Astrocyte of the cerebellum (primary cell): ENCODE data around the gene XRCC4.

ENCODE experiments used
- DNase-seq: peaks from one replicate; pipeline ENCODE4 v3.0.0-alpha.2; 2011; ENCODE audit warnings: low read depth
- H3K4me3 ChIP-seq: 2 replicates; pipeline ENCODE4 v1.5.1; 2011; ENCODE audit warnings: mild to moderate bottlenecking, low read depth, low read length, moderate library complexity
- in situ Hi-C: cut with HindIII; loops from 2 replicates; pipeline ENCODE4 v1.10.0; 2017; ENCODE audit warnings: low sequenced_read_pairs
- TF ChIP-seq, protein P1 (sequence below): IDR thresholded peaks from 2 replicates; pipeline ENCODE4 v1.5.1; 2012; ENCODE audit warnings: low read length, low read depth, moderate library complexity, mild to moderate bottlenecking; ENCODE audit errors: missing control alignments

The XRCC4 gene

DNA sequence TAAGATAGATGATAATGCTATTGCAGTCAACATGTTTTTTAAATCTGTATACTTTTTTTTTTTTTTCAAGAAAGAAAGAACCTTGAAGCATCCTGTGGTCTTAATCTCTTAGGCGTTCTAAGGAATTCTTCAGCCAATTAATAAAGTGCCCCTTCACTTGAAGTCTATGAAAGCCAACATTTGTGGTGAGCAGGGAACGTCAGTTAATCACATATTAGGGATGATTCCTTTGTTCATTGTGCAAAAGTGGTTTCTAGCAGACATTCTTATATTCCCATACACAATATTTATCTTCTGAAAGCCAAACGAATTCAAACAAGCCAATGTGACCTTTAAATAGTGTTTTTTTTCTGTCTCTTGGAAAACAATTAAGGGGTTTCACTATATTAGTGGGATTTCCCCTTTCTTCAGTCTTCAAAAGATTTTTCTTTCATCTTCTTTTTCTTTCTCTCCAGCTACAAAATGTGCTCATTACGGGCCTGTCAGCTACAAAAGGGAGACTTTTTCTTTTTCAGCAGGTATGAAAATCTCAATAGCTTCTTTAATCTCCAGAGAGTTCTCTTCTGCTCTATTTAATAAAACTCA, 40.3 kb upstream of the XRCC4 start:
- in situ Hi-C loops: no loop called here
- DNase-seq: peak; percentile 33
- no peak overlapping the region for H3K4me3 ChIP-seq
- TF ChIP-seq, protein P1, sequence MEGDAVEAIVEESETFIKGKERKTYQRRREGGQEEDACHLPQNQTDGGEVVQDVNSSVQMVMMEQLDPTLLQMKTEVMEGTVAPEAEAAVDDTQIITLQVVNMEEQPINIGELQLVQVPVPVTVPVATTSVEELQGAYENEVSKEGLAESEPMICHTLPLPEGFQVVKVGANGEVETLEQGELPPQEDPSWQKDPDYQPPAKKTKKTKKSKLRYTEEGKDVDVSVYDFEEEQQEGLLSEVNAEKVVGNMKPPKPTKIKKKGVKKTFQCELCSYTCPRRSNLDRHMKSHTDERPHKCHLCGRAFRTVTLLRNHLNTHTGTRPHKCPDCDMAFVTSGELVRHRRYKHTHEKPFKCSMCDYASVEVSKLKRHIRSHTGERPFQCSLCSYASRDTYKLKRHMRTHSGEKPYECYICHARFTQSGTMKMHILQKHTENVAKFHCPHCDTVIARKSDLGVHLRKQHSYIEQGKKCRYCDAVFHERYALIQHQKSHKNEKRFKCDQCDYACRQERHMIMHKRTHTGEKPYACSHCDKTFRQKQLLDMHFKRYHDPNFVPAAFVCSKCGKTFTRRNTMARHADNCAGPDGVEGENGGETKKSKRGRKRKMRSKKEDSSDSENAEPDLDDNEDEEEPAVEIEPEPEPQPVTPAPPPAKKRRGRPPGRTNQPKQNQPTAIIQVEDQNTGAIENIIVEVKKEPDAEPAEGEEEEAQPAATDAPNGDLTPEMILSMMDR: no peak

GRCh38 chr5:83038924-83039323, 38.4 kb upstream of the XRCC4 start:
- in situ Hi-C loops: no loop called here
- no peak overlapping the region for H3K4me3 ChIP-seq
- no peak for DNase-seq
- TF ChIP-seq, protein P1: no peak

GRCh38 chr5:83042507-83042906, 34.8 kb upstream of the XRCC4 start:
- in situ Hi-C loops: no loop called here
- TF ChIP-seq, protein P1: no peak
- no peak overlapping the region for H3K4me3 ChIP-seq
- no peak for DNase-seq

DNA sequence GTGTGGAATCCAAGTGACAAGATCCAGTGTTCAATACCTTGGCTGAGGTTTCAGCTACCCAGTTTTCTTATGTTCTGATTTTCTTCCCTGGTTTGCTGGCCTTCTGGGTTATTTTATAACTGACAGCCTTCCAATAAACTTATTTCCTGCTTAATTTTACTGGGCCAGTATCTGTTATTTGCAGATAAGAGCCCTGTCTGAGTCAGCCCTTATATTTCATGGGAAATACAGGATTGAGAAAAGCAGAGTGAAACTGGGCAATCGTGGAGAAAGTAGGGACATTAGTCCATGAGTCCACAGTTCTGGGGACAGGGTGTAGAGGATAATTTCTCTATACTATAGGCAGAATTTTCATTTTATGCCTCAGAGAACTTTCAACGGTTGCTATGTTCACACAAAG, 32.4 kb upstream of the XRCC4 start:
- TF ChIP-seq, protein P1: no peak
- in situ Hi-C loops: no loop called here
- DNase-seq: no peak
- H3K4me3 ChIP-seq: no peak overlapping the region

DNA sequence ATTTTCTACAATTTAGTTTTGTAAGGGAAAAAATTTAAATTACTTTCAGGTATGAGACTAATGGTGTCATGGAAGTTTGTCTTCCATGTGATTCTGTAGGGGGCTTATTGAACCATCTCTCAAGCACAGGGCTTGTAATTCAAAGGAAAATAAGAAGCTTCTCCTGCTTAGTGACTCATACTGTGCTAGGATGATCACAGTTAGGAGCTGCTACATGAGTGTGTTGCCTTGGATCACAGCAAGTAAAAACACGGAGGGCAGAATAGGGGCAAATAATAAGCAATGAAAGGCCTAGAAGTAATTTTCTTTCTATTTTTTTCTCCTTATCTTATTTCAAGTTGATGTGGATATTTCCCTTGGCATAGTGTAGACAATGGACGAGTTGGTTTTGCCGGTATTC, 29.1 kb upstream of the XRCC4 start:
- H3K4me3 ChIP-seq: no peak overlapping the region
- TF ChIP-seq, protein P1: no peak
- DNase-seq: no peak
- in situ Hi-C loops: no loop called here

GRCh38 chr5:83048811-83049210, 28.5 kb upstream of the XRCC4 start:
- H3K4me3 ChIP-seq: no peak overlapping the region
- TF ChIP-seq, protein P1: no peak
- in situ Hi-C loops: no loop called here
- no peak for DNase-seq
